Measurements from ENCODE around the gene PIGR.

PIGR gene

DNA sequence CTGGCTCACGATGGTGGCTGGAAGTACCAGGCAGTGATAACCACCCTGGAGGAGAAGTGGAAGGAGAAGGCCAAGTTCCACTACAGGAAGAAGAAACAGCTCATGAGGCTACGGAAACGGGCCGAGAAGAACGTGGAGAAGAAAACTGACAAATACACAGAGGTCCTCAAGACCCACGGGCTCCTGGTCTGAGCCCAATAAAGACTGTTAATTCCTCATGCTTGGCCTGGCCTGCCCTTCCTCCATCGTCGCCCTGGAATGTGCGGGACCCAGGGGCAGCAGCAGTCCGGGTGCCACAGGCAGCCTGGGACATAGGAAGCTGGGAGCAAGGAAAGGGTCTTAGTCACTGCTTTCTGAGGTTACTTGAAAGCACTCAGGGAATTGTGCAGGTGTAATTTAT is 38.2 kb downstream of the PIGR start:
- DNase-seq, result no peak

GRCh38 chr1:206907304-206907991 is 38.8 kb downstream of the PIGR start:
- DNase-seq, result peak in 1 of 2 experiments; percentile 18

DNA sequence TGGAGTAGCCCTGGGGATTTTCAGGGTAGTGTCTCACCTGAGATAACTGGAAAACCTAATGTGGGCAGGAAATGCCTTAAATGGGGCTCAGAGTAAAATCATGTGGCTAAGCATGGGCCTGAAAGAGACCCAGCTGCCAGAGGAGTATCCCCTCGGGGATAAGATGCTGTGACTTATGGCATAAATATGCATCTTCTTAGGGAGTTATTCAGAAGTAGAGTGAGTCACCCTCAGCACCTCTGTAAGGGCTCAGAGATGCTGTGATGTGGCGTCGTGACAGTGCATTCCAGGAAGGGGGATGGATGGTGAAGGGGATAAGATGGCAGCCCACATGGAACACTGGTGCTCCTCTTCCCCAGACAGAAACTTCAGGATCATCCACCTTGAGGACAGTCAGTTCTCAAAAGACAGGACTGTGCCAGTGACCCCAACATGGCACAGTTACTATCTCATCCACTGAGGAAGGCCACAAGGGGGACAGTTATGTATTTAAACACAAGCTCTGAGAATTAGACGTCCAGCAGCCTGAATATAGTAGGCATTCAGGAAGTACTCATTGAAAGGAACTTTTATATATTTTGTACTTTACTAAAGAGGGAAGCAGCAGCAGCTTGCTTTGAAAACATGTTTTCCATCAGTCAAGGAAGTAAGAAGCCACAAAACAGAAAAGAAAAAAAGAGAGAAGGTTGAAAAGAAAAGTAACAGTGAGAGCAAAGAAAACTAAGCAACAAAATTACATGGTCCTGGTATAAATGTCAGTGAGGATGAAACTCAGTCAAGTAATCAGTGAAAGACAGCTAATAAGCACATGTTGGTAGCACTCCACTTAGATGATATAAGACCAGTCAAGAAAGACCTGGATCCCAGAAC is 40.7 kb downstream of the PIGR start:
- DNase-seq, result no peak

GRCh38 chr1:206904423-206905142 is 41.7 kb downstream of the PIGR start:
- no peak for DNase-seq

DNA sequence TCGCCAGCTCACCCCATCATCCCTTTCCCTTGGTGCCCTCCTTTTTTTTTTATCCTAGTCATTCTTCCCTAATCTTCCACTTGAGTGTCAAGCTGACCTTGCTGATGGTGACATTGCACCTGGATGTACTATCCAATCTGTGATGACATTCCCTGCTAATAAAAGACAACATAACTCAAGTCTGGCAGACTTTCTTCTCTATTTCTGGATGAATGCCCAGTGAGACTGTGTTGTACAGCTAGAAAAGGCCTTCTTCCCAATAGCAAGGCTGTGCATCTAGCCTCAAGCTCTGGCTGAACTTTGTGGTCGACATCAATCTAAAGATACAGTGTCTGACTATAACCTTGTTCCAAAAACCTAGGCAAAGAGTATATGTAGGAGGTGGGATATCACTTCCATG is 42.6 kb downstream of the PIGR start:
- DNase-seq, result no peak

DNA sequence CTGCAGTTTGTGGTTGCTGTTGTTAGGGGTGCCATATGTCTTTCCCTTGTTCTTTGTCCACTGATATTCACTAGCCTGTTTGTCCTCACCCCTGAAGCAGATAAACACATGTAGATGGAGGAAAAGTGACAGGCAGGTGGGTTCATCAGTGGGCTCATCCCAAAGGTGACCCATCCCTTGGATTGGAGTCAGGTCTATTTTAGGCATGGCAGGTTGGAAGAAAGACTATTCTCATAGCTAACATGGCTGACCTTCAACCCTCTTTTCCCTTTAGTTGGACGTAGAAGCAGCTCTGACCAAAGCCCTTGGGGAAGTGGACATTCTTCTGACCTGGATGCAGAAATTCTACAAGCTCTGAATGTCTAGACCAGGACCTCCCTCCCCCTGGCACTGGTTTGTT is 43.6 kb downstream of the PIGR start:
- DNase-seq, result no peak

GRCh38 chr1:206901944-206902343 is 44.3 kb downstream of the PIGR start:
- no peak for DNase-seq

GRCh38 chr1:206900149-206900548 is 46.1 kb downstream of the PIGR start:
- no peak for DNase-seq

DNA sequence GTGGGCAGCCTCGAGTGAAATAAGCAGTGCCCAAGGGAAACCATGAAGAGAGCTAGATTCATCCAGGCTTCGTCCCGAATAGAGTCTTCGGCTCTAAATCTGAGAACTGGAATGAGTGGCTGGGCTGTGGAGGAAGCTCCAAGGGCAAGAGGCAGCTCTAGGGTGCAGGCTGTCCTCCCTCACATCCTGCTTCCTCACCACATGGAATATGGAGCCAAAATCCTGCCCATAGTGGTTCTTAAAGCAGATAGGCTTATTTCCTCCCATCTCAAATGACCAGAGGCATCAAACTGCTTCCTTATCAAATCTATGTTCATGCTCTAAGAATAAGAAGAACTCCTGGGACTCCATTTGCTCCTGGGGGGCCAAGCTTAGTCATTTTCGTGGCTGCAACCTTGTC is 46.5 kb downstream of the PIGR start:
- DNase-seq, result no peak

GRCh38 chr1:206898915-206899431 is 47.3 kb downstream of the PIGR start:
- DNase-seq, result no peak

- DNase-seq, result peak in 1 of 2 experiments; percentile 17
Measured at GRCh38 chr1:206898089-206898914, 48.0 kb downstream of the PIGR start.

GRCh38 chr1:206897175-206897574 is 49.1 kb downstream of the PIGR start, which contains the start of gene IL24:
TSS of gene IL24 (plus strand) at chr1:206897443. CDS start at chr1:206897833, 390 bp downstream.
- DNase-seq, result no peak

- peak; percentile 58 to 68 for DNase-seq
Measured at GRCh38 chr1:206896261-206896660, 50.0 kb downstream of the PIGR start.

DNA sequence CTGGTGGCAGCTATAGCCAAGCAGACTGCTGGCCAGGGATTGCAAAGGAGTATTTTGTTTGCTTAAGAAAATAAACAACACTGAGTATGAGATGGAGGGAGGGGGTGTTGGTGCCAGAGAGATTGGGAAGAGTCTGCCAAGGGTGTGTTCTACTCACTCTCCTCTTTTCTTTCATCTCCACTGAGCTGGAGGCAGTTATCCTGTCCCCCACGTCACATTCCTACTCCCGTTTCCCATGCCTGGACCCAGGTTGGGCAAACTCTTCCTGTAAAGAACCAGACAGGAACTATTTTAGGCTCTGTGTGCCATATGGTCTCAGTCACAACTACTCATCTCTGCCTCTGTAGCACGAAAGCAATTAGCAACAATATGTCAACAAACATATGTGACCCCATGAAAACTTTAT is 50.4 kb downstream of the PIGR start:
- DNase-seq, result peak; percentile 58 to 66

DNA sequence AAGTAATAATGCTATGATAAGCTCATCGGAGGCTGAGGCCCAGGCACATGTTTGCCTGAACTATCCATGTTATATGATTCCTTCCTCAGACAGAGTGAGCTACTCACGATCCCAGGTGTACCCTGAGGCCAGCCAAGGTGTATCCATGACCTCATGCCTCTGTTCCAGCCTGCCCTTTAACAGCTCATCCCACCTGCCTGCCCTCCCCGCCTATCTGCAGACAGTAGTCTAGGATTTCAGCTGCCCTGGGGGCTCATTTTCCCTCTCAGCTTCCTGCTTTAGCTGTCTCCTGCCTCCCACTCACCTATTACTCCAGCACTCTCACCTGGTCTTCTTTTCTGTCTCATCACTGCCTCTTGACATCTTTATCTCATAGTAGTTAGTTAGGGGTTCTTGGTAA is 50.9 kb downstream of the PIGR start:
- DNase-seq, result no peak

DNA sequence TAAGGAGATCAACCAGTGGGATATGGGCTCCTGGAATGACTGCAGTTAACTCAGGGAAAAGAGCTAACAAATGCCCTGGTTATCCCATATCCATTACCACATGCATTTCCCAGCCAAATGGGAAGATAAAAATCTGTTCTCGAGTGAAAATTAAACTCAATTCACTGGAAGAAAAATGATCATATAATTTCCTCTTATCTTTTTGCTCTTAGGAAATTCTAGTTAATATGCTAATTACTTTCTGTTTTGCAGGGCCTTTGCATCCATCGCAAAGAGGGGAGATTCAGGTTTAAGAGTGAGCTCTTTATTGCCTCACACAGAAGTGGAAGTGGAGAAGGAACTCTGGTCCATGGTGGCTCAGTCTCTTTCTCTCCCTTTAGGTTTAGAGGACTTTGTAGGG is 52.9 kb downstream of the PIGR start:
- no peak for DNase-seq

GRCh38 chr1:206892351-206892984 is 53.8 kb downstream of the PIGR start:
- no peak for DNase-seq

DNA sequence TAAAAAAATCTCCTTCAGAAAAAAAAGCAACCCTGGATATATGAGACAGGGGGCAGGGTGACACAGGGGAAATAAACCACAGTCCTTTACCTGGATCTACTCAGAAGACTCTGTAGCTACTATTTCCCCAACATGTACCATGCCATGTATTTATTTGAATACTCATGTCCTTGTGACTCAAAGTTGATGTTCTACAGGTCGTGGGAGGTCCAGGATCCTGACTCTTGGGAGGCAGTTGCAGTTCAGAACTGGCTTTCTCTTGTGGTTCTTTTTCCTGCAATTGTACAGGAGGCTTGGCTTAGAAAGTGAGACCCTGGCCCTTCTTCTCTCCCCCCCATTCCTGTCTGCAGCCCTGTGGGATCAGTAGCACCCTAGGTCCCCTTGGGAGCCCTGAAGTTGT is 54.9 kb downstream of the PIGR start:
- no peak for DNase-seq

DNA sequence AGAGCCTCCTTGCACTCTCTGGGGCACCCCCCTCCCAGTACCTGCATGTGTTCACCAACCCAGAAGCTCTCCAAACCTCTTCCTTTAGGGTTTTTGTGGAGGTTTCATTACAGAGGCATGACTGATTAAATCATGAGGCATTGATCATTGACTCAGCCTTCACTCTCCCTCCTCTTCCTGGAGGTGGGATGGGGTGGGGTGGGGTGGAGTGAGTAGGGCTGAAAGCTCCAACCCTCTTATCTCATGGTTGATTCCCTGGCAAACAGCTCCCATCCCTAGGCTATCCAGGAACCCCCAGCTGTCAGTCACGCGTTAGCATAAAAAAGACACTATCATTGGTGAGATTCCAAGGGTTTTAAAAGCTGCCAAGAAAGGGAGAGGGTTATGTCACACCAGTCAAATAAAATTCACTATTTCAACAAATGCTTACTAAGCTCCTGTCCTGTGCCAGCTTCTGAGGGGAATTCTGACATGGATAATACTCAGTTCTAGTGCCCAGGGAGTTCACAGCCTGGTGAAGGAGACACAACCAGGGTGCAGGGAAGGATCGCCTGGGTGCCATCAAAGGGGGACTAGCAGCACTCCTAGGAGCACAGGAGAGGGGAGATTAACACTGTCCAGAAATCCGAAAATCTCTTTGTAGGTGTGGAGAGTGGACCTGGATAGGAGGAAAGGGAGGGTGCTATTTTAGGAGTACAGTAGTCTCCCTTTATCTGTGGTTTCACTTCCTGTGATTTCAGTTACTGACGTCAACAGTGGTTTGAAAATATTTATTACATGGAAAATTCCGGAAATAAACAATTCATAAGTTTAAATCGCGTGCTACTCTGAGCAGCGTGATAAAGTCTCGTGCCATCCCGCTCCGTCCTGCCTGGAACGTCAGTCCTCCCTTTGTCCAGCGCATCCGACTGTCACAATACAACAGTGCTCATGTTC is 55.9 kb downstream of the PIGR start:
- DNase-seq, result no peak

DNA sequence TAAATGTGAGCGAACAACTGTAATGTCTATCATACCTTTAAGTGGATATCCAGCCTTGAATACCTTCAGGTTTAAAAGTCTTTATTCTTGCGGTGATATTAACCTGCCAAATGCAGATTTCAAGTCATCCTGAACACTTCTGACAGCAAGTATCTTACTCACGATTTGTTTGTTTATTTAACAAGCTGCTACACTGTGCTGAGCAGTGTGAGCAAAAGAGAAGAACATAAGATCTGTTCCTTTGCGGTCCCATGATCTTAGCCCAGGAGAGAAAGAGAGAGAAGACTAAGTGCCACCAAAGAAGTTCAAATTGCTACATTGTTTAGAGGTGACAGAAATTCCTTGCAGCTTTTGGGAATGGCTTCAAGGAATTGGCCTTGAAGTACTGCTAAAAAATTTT is 58.6 kb downstream of the PIGR start:
- DNase-seq, result no peak

- no peak for DNase-seq
Measured at GRCh38 chr1:206886831-206887230, 59.4 kb downstream of the PIGR start.

All from NCI-H524 (cell line).